IMR-90 (cell line): Measurements from ENCODE around the gene TSHB. TPM values are rescaled to one million over a fixed set of nuclear protein-coding genes. Genes with fewer than 3 reads are reported as not detected.

Source experiments
- ATAC-seq: fragments of 200-7000 bp; cut with Tn5 transposase; 2 replicates; pipeline ENCODE4 v1.9.1; 2020; ENCODE audit warnings: low read depth, mild to moderate bottlenecking, moderate library complexity
- BruUV-seq: library from RNA; stranded (reverse); fragments of 400-500 nt; replicated peaks from 2 replicates; lab custom pipeline; 2021; lab: Mats Ljungman, UMichigan
- CTCF ChIA-PET: fragments of 300-600 bp; formaldehyde crosslinking; extraction: SDS; loops from one replicate; lab custom pipeline; 2021; ENCODE audit warnings: antibody characterized with exemption; lab: Yijun Ruan, JAX
- POLR2A ChIA-PET: fragments of 300-600 bp; sonication (Branson Sonifier 250); formaldehyde crosslinking; loops from one replicate; lab custom pipeline; 2022; ENCODE audit warnings: antibody characterized with exemption; ENCODE audit not compliant: unreplicated experiment; lab: Charles Lee
- DNase-seq: peaks from one replicate; pipeline ENCODE4 v3.0.0; 2013
- H2AFZ ChIP-seq: replicated peaks from 2 replicates; pipeline ENCODE3; 2013; ENCODE audit warnings: low read length, mild to moderate bottlenecking; ENCODE audit not compliant: poor library complexity
- H2AK5ac ChIP-seq: 2 replicates; pipeline ENCODE4 v1.6.1; 2013; ENCODE audit warnings: low read depth, low read length, inconsistent platforms
- H2AK9ac ChIP-seq: replicated peaks from 2 replicates; pipeline ENCODE3; 2013; ENCODE audit warnings: mild to moderate bottlenecking, low read depth, low read length, moderate library complexity; ENCODE audit not compliant: poor library complexity
- H2BK120ac ChIP-seq: 2 replicates; pipeline ENCODE4 v1.6.1; 2013; ENCODE audit warnings: low read depth, low read length, inconsistent platforms
- H2BK15ac ChIP-seq: 3 replicates; pipeline ENCODE4 v1.6.1; 2013; ENCODE audit warnings: low read depth, low read length, inconsistent platforms
- H2BK20ac ChIP-seq: 2 replicates; pipeline ENCODE4 v1.6.1; 2013; ENCODE audit warnings: low read depth, mild to moderate bottlenecking, inconsistent platforms, low read length, moderate library complexity
- H2BK5ac ChIP-seq: 2 replicates; pipeline ENCODE4 v1.6.1; 2013; ENCODE audit warnings: mild to moderate bottlenecking, low read depth, low read length, inconsistent platforms; ENCODE audit not compliant: poor library complexity, severe bottlenecking
- H3K14ac ChIP-seq: replicated peaks from 2 replicates; pipeline ENCODE4 v1.6.1; 2013; ENCODE audit warnings: low read depth, low read length, inconsistent platforms
- H3K18ac ChIP-seq: 2 replicates; pipeline ENCODE4 v1.6.1; 2013; ENCODE audit warnings: low read depth, low read length, control low read depth
- H3K23ac ChIP-seq: 2 replicates; pipeline ENCODE4 v1.6.1; 2013; ENCODE audit warnings: low read depth, low read length, inconsistent platforms
- H3K27ac ChIP-seq: 2 replicates; pipeline ENCODE4 v1.5.1; 2013; ENCODE audit warnings: mild to moderate bottlenecking, control low read depth, low read length; ENCODE audit not compliant: insufficient read depth
- H3K27me3 ChIP-seq: 2 replicates; pipeline ENCODE4 v1.6.1; 2013; ENCODE audit warnings: low read length; ENCODE audit not compliant: control insufficient read depth, insufficient read depth
- H3K36me3 ChIP-seq: 2 replicates; pipeline ENCODE4 v1.6.1; 2013; ENCODE audit warnings: low read length, mixed read lengths; ENCODE audit not compliant: control insufficient read depth, insufficient read depth
- H3K4ac ChIP-seq: 2 replicates; pipeline ENCODE4 v1.6.1; 2013; ENCODE audit warnings: low read depth, low read length, inconsistent platforms
- H3K4me1 ChIP-seq: 2 replicates; pipeline ENCODE4 v1.6.1; 2013; ENCODE audit warnings: low read length, mixed read lengths; ENCODE audit not compliant: control insufficient read depth, insufficient read depth
- H3K4me2 ChIP-seq: 2 replicates; pipeline ENCODE4 v1.6.1; 2013; ENCODE audit warnings: low read depth, mild to moderate bottlenecking, control low read depth, low read length, moderate library complexity
- H3K4me3 ChIP-seq: 2 replicates; pipeline ENCODE4 v1.5.1; 2013; ENCODE audit warnings: low read depth, mild to moderate bottlenecking, control low read depth, low read length, moderate library complexity; ENCODE audit not compliant: insufficient read depth
- H3K56ac ChIP-seq: 2 replicates; pipeline ENCODE4 v1.6.1; 2013; ENCODE audit warnings: low read length, inconsistent platforms; ENCODE audit not compliant: insufficient read depth; ENCODE audit errors: extremely low read depth
- H3K79me1 ChIP-seq, 2 experiments: 2 replicates each; pipeline ENCODE4 v1.6.1; 2013; ENCODE audit warnings: low read length in 2 of 2, inconsistent platforms in 1 of 2, low read depth in 1 of 2
- H3K9ac ChIP-seq: 2 replicates; pipeline ENCODE4 v1.6.1; 2013; ENCODE audit warnings: low read depth, low read length, control low read depth
- H3K9me1 ChIP-seq: 2 replicates; pipeline ENCODE4 v1.6.1; 2013; ENCODE audit warnings: low read length, inconsistent platforms; ENCODE audit not compliant: insufficient read depth
- H3K9me3 ChIP-seq: 2 replicates; pipeline ENCODE4 v1.6.1; 2013; ENCODE audit warnings: low read length; ENCODE audit not compliant: control insufficient read depth, insufficient read depth
- H4K20me1 ChIP-seq: 2 replicates; pipeline ENCODE4 v1.6.1; 2013; ENCODE audit warnings: low read length, inconsistent platforms; ENCODE audit not compliant: insufficient read depth
- H4K5ac ChIP-seq: 2 replicates; pipeline ENCODE4 v1.6.1; 2013; ENCODE audit warnings: mild to moderate bottlenecking, low read depth, low read length, control low read depth
- H4K8ac ChIP-seq, 2 experiments: 2 replicates each; pipeline ENCODE4 v1.6.1; 2013; ENCODE audit warnings: low read depth in 2 of 2, low read length in 2 of 2, control low read depth in 1 of 2, inconsistent platforms in 1 of 2
- H4K91ac ChIP-seq: 2 replicates; pipeline ENCODE4 v1.6.1; 2013; ENCODE audit warnings: low read depth, low read length, inconsistent platforms; ENCODE audit not compliant: insufficient read depth
- BHLHE40 ChIP-seq: fragments of 150-350 bp; IDR thresholded peaks from 2 replicates; pipeline ENCODE4 v1.6.1; 2016; ENCODE audit warnings: mild to moderate bottlenecking, low read depth, low read length
- CEBPB ChIP-seq: IDR thresholded peaks from 2 replicates; pipeline ENCODE4 v1.6.1; 2012; ENCODE audit warnings: low read depth, low read length, improper control_type of control experiment
- CHD1 ChIP-seq: IDR thresholded peaks from 2 replicates; pipeline ENCODE4 v1.6.1; 2012; ENCODE audit warnings: low read depth, low read length, improper control_type of control experiment
- CTCF ChIP-seq: conservative IDR thresholded peaks from 2 replicates; pipeline ENCODE4 v1.5.1; 2012; ENCODE audit warnings: mild to moderate bottlenecking, low read depth, low read length, improper control_type of control experiment
- FOS ChIP-seq: fragments of 150-350 bp; IDR thresholded peaks from 2 replicates; pipeline ENCODE4 v1.6.1; 2016; ENCODE audit warnings: low read depth, low read length
- MAFK ChIP-seq: IDR thresholded peaks from 2 replicates; pipeline ENCODE4 v1.6.1; 2012; ENCODE audit warnings: low read depth, low read length, improper control_type of control experiment
- MAZ ChIP-seq: IDR thresholded peaks from 2 replicates; pipeline ENCODE4 v1.6.1; 2012; ENCODE audit warnings: low read depth, mild to moderate bottlenecking, low read length, improper control_type of control experiment, moderate library complexity, borderline replicate concordance
- MXI1 ChIP-seq: IDR thresholded peaks from 2 replicates; pipeline ENCODE4 v1.6.1; 2012; ENCODE audit warnings: low read depth, mild to moderate bottlenecking, low read length, moderate library complexity, borderline replicate concordance
- NFE2L2 ChIP-seq: fragments of 150-350 bp; IDR thresholded peaks from 2 replicates; pipeline ENCODE4 v1.6.1; 2016; ENCODE audit warnings: low read depth, mild to moderate bottlenecking, low read length
- POLR2A ChIP-seq: IDR thresholded peaks from 2 replicates; pipeline ENCODE4 v1.6.1; 2012; ENCODE audit warnings: mild to moderate bottlenecking, low read depth, low read length
- RAD21 ChIP-seq: IDR thresholded peaks from 2 replicates; pipeline ENCODE4 v1.6.1; 2012; ENCODE audit warnings: low read length, improper control_type of control experiment
- RCOR1 ChIP-seq: IDR thresholded peaks from 2 replicates; pipeline ENCODE4 v1.6.1; 2012; ENCODE audit warnings: mild to moderate bottlenecking, low read length, improper control_type of control experiment; ENCODE audit not compliant: insufficient replicate concordance
- RFX5 ChIP-seq: IDR thresholded peaks from 2 replicates; pipeline ENCODE4 v1.8.0; 2012; ENCODE audit warnings: low read depth, mild to moderate bottlenecking, low read length, moderate library complexity
- SMC3 ChIP-seq: fragments of 150-350 bp; IDR thresholded peaks from 2 replicates; pipeline ENCODE4 v1.6.1; 2016; ENCODE audit warnings: low read depth, mild to moderate bottlenecking, antibody characterized with exemption, low read length, moderate library complexity
- WGBS, 2 experiments: methylation state at CpG; one replicate each; pipeline versions ENCODE4 v1.1.5 to v1.1.7; 2013; ENCODE audit warnings: missing lambda C conversion rate in 2 of 2; ENCODE audit not compliant: insufficient read length in 1 of 2; ENCODE audit errors: extremely low coverage in 2 of 2; 5-methylcytosine and 5-hydroxymethylcytosine counted together
- dilution Hi-C: fragments of 300-500 bp; cut with HindIII; formaldehyde crosslinking; loops from one replicate; pipeline ENCODE4 v1.14.3; 2018; ENCODE audit warnings: low sequenced_read_pairs; ENCODE audit not compliant: unreplicated experiment
- in situ Hi-C: fragments of 300-500 bp; cut with MboI; formaldehyde crosslinking; loops from 3 replicates; pipeline ENCODE4 v1.14.3; 2019; ENCODE audit warnings: low sequenced_read_pairs, inconsistent platforms, mixed read lengths
- intact Hi-C: fragments of 100-400 bp; cut with micrococcal nuclease; formaldehyde crosslinking; loops from 2 replicates; pipeline ENCODE4 v1.10.0; 2022
- polyA plus RNA-seq, 3 experiments: library from polyadenylated mRNA; depleted of rRNA; stranded (reverse); fragments of >200 nt; gene quantifications; 2 replicates each; pipeline ENCODE4 v1.2.3, GENCODE V29; 2012; ENCODE audit warnings: low replicate concordance in 1 of 3
- total RNA-seq: library from RNA; depleted of rRNA; stranded (reverse); fragments of >200 nt; gene quantifications from 2 replicates; pipeline ENCODE4 v1.2.3, GENCODE V29; 2012
- TF ChIP-seq, protein P1 (sequence below): fragments of 150-350 bp; IDR thresholded peaks from 2 replicates; pipeline ENCODE4 v1.6.1; 2017; ENCODE audit warnings: mild to moderate bottlenecking, antibody characterized with exemption, low read length, low read depth
- TF ChIP-seq, protein P2 (sequence below): fragments of 150-350 bp; IDR thresholded peaks from 2 replicates; pipeline ENCODE4 v1.6.1; 2016; ENCODE audit warnings: low read depth, mild to moderate bottlenecking, low read length, moderate library complexity, borderline replicate concordance

Gene TSHB
- total and polyA plus RNA-seq, 2 of the 4 experiments (the other 2 are of a cell fraction) = not detected

DNA sequence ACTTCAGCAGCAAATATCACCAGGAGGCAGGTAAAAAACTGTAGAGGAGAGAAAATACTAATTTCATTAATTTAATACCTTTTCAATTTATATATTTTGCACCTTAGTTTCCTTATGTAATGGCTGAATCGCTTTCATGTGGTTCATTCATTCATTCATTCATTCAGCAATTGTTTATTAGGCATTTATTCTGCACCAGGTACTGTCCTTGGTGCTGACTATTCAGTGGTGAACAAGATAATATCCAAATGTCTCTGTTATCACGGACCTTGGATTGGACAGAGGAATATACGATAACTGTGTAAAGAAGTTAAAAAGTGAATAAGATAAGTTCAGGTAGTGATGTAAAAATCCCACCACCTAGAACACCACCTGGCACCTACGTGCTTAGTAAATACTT lies 30.9 kb downstream of the TSHB start:
- no peak overlapping the region for H3K14ac ChIP-seq

More for the DNA sequence above, 30.9 kb downstream of the TSHB start:
- Histone ChIP-seq H3K4me2 (no peak overlapping the region), H2BK20ac (no peak overlapping the region), H3K9me1 (peaks cover 3% of the 10 kb centered on the region; the same call in 1 of the 2 replicates), H3K9me3 (no peaks in the 10 kb centered on the region), H3K23ac (no peak overlapping the region), H2BK120ac (no peak overlapping the region), H3K18ac (no peak overlapping the region), H3K9ac (no peak overlapping the region), H3K79me1 (no peaks in the 10 kb centered on the region), H2BK5ac (no peak overlapping the region), H2AK9ac (no peak overlapping the region), H3K27ac (no peak overlapping the region), H2AFZ (no peak overlapping the region), H4K91ac (no peak overlapping the region), H4K8ac (no peak overlapping the region), H2AK5ac (no peak overlapping the region), H3K56ac (no peak overlapping the region), H2BK15ac (no peak overlapping the region), H3K27me3 (no peaks in the 10 kb centered on the region), H4K20me1 (no peaks in the 10 kb centered on the region), H3K4ac (no peak overlapping the region), H3K4me3 (no peak overlapping the region), H3K36me3 (no peaks in the 10 kb centered on the region), H4K5ac (no peak overlapping the region), H3K4me1 (peaks cover 4% of the 10 kb centered on the region; the same call in 1 of the 2 replicates)
- TF ChIP-seq CHD1 (no peak), CTCF (no peak), RFX5 (no peak), FOS (no peak), RAD21 (no peak), SMC3 (no peak), RCOR1 (no peak), POLR2A (no peak), MXI1 (no peak), BHLHE40 (no peak), NFE2L2 (no peak), MAFK (no peak), CEBPB (no peak), MAZ (no peak)
- TF ChIP-seq, protein P1, sequence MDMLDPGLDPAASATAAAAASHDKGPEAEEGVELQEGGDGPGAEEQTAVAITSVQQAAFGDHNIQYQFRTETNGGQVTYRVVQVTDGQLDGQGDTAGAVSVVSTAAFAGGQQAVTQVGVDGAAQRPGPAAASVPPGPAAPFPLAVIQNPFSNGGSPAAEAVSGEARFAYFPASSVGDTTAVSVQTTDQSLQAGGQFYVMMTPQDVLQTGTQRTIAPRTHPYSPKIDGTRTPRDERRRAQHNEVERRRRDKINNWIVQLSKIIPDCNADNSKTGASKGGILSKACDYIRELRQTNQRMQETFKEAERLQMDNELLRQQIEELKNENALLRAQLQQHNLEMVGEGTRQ = no peak
- TF ChIP-seq, protein P2, sequence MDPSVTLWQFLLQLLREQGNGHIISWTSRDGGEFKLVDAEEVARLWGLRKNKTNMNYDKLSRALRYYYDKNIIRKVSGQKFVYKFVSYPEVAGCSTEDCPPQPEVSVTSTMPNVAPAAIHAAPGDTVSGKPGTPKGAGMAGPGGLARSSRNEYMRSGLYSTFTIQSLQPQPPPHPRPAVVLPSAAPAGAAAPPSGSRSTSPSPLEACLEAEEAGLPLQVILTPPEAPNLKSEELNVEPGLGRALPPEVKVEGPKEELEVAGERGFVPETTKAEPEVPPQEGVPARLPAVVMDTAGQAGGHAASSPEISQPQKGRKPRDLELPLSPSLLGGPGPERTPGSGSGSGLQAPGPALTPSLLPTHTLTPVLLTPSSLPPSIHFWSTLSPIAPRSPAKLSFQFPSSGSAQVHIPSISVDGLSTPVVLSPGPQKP = no peak
- intact Hi-C loops (no loop called here), dilution Hi-C loops (no loop called here), in situ Hi-C loops (no loop called here)
- no peak for ATAC-seq
- CTCF ChIA-PET = no interaction called here
- no CpG with 5 or more reads among the region's 4 CpGs for WGBS, 2 experiments
- BruUV-seq = no TSS peak
- POLR2A ChIA-PET = no interaction called here
- peak; percentile 4 for DNase-seq
